Hematopoietic multipotent progenitor cell treated with erythropoietin and hydrocortisone succinate and interleukin-3 and kit ligand, for 15 days (in vitro differentiated cells): ENCODE measurements around the gene TUT7.
"Not testable (repeated sequence)": the region's sequence is repeated elsewhere in the genome, so short reads cannot be mapped to it uniquely, and the experiment has no call there.

ENCODE experiments used
- DNase-seq: peaks from one replicate; pipeline ENCODE4 v3.0.0-alpha.2; 2015; ENCODE audit warnings: low spot score

TUT7 gene

GRCh38 chr9:86350006-86350760 is 4.0 kb downstream of the TUT7 start:
- DNase-seq = no peak

- DNase-seq = no peak
These were observed 4.9 kb downstream of the TUT7 start for GRCh38 chr9:86349271-86349670.

- no peak for DNase-seq
These were observed 6.2 kb downstream of the TUT7 start for GRCh38 chr9:86347991-86348390.

GRCh38 chr9:86344818-86345217 is 9.4 kb downstream of the TUT7 start:
- no peak for DNase-seq

GRCh38 chr9:86342269-86342668 is 11.9 kb downstream of the TUT7 start:
- DNase-seq = no peak

DNA sequence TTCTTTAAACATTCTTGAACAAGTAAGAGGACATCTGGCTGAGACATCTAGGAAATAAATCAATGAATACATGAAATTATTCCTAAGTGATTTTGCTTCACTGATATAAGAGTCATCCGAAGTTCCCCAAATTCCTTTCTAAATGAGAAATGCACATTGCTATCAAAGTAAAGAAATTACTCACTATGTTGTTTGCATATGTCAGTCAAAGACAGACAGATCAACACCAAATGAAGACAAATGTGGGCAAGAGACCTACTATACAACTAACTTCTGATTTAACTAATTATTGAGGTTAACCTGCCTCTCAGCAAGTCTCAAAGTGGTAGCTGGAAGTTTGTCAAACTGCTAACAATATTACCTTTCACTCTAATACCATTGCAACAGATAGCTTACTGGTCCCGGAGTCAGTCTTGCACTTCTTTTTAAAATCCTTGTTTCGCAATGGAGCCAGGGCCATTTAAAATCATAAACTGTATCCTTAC is 13.2 kb downstream of the TUT7 start:
- DNase-seq = no peak

DNA sequence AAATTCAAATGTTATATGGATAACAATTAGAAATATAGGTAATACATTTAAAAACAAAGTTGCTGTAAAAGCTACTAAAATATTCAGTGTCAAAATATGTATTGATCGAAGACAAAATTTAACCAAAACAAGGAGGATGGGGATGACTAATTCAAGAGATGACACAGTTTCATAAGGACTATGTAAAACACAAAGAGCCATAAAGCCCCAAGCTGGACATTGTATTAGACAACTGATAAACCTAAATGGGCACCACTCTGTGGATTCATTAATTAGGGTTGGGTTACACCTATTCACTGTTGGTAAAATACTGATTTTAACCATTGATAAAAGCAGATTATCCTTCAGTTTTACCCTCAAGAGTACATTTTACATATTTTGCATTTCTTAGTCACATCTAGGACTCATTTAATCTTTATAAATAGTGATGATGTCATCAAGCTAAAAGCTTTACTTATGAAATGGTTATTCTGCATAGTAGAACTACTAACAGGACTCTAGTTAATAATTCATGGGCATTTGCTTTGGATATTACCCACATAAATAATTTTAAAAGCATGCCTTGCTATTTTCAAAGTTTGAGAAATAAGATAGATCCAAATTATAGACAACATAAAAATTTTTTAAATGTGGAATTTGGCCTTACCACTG is 13.7 kb downstream of the TUT7 start:
- DNase-seq = no peak

DNA sequence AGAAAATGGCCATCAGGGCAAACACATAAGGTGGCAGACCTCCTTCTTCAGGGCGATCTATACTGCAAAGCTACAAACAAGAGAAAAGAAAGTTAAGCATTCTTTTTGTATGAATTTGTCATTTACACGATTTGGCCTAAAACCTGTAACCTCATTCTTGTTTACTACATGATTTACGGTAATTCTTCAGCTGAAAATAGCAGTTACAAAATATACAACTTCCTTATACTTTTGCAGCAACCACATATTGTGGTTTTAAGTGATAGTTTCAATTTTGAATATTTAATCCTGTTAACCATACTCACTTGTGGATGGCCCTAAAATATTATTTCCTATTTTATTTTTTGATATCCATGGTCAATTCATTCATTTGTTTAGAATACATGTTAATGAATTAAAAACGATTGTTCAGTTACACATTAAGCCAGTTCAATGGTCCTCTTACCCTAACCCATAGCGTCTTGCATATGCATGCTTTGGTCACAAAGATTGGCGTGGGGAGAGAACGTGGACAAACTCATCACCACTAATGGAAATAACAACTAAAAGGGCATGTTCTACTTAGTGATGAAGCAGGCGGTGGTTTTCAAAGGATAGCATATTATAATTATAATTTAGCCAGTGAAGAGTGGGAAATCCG is 16.6 kb downstream of the TUT7 start:
- DNase-seq = no peak

DNA sequence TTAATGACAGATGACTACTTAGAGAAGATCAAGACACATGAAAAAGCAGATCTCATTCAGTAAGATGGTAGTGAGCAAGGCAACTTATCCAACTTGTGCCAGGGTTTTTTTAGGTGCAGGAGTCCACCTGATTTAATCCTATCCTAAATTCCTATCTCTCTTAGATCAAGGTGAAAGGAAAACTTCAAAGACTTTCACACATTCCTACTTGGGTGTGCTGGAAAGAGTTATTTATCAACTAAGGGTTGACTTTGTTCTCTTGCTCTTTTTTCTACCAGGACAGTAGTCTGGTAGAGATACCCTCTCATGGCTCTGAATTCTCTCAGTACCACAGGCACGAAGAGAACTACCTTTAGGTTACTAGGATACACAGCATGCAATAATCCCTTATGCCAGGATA is 18.2 kb downstream of the TUT7 start:
- no peak for DNase-seq

- no peak for DNase-seq
These were observed 20.6 kb downstream of the TUT7 start for GRCh38 chr9:86333651-86334050.

DNA sequence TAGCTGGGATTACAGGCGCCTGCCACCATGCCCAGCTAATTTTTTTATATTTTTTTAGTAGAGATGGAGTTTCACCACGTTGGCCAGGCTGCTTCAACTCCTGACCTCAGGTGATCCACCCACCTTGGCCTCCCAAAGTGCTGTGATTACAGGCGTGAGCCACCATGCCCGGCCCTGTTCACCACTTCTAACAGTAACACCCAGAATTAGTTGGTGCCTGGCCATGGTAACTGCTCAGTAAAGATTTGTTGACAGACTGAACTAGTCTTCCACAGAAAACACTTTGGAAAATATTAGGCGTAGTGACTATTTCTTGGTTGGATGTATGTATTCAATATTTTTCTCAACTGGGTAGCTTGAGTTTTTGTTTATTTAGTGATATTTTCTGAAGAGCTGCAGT is 24.0 kb downstream of the TUT7 start:
- DNase-seq = no peak

- DNase-seq = no peak
These were observed 24.6 kb downstream of the TUT7 start for GRCh38 chr9:86329649-86330048.

DNA sequence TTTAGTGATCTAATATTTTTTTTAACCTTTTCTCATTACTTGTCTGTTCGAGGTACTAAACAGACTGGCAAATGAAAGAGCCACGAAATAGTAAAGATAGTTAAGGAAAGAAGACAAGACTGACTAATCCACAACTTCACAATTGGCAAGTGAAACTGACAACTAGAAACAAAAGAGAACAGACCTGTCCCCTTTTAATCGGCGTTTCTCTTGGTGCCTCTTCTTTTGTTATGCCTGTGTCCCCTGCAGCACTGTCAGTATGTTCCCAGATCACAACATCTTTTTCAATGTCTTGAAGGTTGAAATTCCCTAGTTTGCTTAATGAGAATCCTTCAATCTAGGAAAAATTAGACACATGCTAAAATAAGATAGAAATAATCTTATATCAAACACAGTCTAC is 26.1 kb downstream of the TUT7 start:
- DNase-seq = no peak

- no peak for DNase-seq
These were observed 27.7 kb downstream of the TUT7 start for GRCh38 chr9:86326536-86326935.

GRCh38 chr9:86324901-86325300 is 29.3 kb downstream of the TUT7 start:
- DNase-seq = no peak

DNA sequence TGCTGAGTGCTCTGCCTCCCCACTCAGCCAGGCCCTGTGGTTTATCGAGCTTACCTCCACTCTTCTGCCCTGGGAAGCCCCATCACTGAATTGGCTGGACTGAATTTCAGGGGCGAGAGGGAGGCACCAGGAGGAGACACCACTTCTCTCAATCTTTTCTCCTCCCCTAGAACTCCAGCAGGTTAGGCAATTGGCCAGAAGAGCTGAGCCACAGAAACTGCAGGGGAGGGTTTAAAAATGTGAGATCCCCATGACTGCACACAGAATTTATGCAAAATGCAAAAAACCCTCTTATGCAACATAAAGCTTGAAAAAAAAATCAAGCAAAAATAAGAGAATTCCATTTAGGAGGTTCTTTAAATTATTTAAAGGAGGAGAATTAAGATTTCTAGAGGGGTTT is 29.9 kb downstream of the TUT7 start:
- no peak for DNase-seq

DNA sequence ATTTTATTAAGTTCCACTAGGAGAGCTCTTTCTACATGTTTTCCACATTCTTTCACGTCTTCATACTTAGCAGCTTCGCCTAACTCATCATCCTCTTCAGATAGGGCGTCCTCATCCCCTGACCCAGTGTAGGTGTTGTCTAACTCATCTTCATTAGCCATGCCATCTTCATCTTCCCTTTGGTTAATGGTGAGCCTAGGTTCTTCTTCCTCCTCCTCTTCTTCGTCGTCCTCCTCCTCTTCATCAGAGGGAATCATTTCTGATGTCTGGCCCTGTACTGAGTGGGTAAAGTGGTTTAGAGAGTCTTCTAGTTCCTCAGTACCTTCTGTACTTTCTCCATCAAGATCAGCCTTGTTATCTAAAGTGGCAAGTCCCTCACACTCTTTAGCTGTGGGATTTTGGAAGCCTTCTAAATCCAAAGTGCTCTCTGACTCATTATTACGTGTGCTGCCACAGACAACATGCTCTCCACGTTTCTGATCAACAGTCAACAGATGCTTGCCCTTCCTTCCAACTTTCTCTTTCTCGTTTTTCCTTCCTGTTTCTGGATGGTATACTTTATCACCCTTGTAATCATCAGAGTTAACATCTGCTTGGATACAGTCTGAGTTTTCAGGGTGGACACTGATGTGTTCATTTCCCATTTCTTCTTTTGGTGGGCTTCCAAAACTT is 31.1 kb downstream of the TUT7 start:
- no peak for DNase-seq

GRCh38 chr9:86321373-86321772 is 32.8 kb downstream of the TUT7 start:
- DNase-seq = no peak

DNA sequence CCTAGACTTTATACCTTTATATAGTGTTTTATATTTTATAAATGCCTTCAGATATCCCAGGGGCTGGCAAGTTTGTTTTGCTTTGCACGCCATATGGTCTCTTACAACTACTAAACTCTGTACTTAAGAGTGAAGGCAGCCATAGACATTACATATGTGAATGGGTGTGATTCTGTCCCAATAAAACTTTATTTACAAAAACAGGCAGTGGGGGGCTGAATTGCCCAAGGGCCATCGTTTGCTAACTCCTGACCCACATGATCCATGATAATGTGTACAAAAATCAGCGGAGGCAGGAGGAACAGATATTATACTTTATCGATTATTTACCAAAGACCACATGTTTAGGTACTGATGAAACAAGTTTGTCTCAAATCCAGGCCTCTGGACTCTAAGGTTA is 36.0 kb downstream of the TUT7 start:
- DNase-seq = no peak

- DNase-seq = no peak
These were observed 39.1 kb downstream of the TUT7 start for GRCh38 chr9:86315078-86315477.

GRCh38 chr9:86312959-86313358 is 41.3 kb downstream of the TUT7 start:
- DNase-seq = not testable (repeated sequence)

DNA sequence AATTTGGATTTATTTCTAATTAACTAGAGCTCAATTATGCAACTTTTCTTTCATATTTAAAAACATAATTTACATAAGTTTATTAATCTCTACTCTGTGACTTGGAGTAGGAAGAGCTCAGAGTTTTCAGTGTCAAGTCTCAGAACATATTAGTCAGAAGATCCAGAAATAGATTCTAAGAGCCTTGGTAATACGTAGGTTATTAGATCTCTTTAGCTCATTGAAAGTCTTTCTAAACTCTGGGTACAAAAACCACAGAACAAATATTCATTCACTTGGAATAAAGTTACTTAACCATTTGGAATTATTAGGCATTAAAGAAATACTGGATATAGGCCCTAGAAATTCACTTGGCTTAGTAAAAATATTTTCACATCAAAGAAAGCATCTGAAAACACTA is 45.5 kb downstream of the TUT7 start:
- no peak for DNase-seq

DNA sequence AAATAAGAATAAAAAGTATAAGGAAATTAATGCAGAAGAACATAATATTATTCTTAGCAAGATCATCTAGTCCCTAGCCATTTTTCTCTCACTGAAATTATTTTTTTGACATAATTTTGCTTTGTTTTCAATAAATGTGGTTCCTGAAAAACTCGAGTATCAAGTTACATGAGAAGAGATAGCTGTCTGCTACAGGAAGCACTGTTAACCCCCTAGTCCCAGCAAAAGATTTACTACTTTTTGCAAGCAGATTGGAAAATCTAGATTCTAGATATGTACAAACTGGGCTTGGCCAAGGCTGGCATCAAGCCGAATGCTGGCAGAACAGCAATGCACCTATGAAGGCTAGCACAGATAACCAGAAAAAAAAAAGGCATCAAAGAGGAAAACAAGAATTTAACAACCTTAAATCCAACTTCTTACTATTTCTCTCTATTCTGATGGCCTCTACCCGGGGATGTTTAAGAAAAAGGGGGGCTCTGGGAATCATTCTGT is 49.9 kb downstream of the TUT7 start:
- no peak for DNase-seq
